PFSK-1 (cell line): ENCODE measurements around the gene CFAP65.

Experiments used
- POLR2AphosphoS5 ChIP-seq: IDR thresholded peaks from 2 replicates; pipeline ENCODE4 v1.6.1; 2012; ENCODE audit warnings: low read depth, mild to moderate bottlenecking, control low read depth, low read length, moderate library complexity
- REST ChIP-seq, 2 experiments: IDR thresholded peaks; 2 replicates each; pipeline versions ENCODE4 v1.6.1 to v1.8.0; 2011 to 2012; ENCODE audit warnings: low read depth in 2 of 2, low read length in 2 of 2, control low read depth in 1 of 2, inconsistent platforms in 1 of 2, mild to moderate bottlenecking in 1 of 2, moderate library complexity in 1 of 2; ENCODE audit not compliant: insufficient read depth in 1 of 2

GRCh38 chr2:218985325-218986091 lies 55.8 kb downstream of the CFAP65 start:
- TF ChIP-seq REST (IDR thresholded peaks at IDR 0.05; ENCODE audit: insufficient read depth in 1 of 2, low read depth in 2 of 2, low read length in 2 of 2): no peak
- TF ChIP-seq POLR2AphosphoS5: no peak
